ENCODE results near the gene PIAS2.

PIAS2 gene

DNA sequence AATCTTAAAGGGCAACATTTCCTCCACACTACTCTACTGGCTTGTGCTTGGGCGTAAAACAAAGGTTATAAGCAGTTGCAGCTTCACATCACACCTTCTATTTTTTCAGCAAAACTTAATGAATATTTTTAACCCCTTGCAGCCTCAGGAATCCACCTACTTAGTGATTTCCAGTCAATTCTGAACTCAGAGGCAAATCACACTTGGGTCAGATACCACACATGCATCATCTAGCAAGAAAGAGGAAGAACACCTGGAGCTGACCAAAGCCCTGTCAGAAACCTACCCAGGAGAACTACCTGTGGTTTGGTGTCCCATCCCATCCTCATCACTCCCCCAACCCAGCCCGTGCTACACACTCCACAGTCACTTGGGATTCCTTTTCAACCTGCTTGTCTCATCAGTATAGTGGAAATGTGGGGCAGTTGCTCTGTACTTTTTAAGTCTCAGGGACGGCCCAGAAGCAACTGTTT lies 25.5 kb downstream of the PIAS2 start:
- no peaks in the 10 kb centered on the region for H3K4me1 ChIP-seq (ENCODE audit: control insufficient read depth in 1 of 2, insufficient read depth in 2 of 2, low read length in 2 of 2)
- no peak overlapping the region for H3K27ac ChIP-seq (ENCODE audit: low read depth, low read length)
- no peak for DNase-seq
- no peak overlapping the region for H3K18ac ChIP-seq (ENCODE audit: low read length)
- no peaks in the 10 kb centered on the region for H3K27me3 ChIP-seq (ENCODE audit: insufficient read depth, low read length)
- no peak overlapping the region for H3K14ac ChIP-seq (ENCODE audit: low read length)
- WGBS (ENCODE audit: extremely low coverage, insufficient coverage, insufficient read length) = no CpG with 5 or more reads among the region's 3 CpGs
- no peak overlapping the region for H3K4me2 ChIP-seq (ENCODE audit: low read length)
- no peak overlapping the region for H3K4ac ChIP-seq (ENCODE audit: low read depth, low read length)
- H3K4me3 ChIP-seq (ENCODE audit: low read depth, low read length) = no peak overlapping the region
- no peak overlapping the region for H2BK120ac ChIP-seq (ENCODE audit: insufficient read depth, low read length, poor library complexity)
- H2BK5ac ChIP-seq (ENCODE audit: low read depth, low read length, poor library complexity) = no peak overlapping the region
- no peaks in the 10 kb centered on the region for H3K79me2 ChIP-seq (ENCODE audit: control insufficient read depth, insufficient read depth, low read length, poor library complexity)
- no peak overlapping the region for H2BK12ac ChIP-seq (ENCODE audit: low read length)
- H2AFZ ChIP-seq (ENCODE audit: insufficient read depth, low read length, poor library complexity) = no peak overlapping the region
- no peak overlapping the region for H4K12ac ChIP-seq (ENCODE audit: low read depth, low read length)
- no peak overlapping the region for H2AK5ac ChIP-seq (ENCODE audit: low read length)
- H3K36me3 ChIP-seq (ENCODE audit: control insufficient read depth in 1 of 2, insufficient read depth in 2 of 2, low read length in 2 of 2) = peaks cover 3 to 6% of the 10 kb centered on the region in 2 experiments
- no peak overlapping the region for H3K23ac ChIP-seq (ENCODE audit: low read length)
- H3K9ac ChIP-seq (ENCODE audit: low read length) = no peak overlapping the region
- H4K8ac ChIP-seq (ENCODE audit: low read depth, low read length) = no peak overlapping the region
- no peaks in the 10 kb centered on the region for H3K79me1 ChIP-seq (ENCODE audit: low read length)
- H4K91ac ChIP-seq (ENCODE audit: low read depth, low read length) = no peak overlapping the region
- H3K9me3 ChIP-seq (ENCODE audit: insufficient read depth, low read depth, low read length) = peaks cover 3% of the 10 kb centered on the region

DNA sequence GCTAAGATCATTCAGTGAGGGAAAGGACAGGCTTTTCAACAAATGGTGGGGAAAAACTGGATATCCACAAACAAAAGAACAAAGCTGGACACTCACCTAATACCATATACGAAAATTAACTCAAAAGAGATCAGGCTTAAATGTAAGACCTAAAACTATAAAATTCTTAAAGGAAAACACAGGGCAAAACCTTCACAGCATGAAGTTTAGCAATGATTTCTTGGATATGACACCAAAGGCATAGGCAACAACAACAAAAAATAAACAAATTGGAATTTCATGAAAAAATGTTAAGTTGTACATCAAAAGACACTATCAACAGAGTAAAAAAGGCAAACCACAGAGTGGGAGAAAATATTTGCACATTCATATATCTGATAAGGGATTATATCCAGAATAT lies 28.3 kb downstream of the PIAS2 start:
- H2BK5ac ChIP-seq (ENCODE audit: low read depth, low read length, poor library complexity) = no peak overlapping the region
- no peaks in the 10 kb centered on the region for H3K27me3 ChIP-seq (ENCODE audit: insufficient read depth, low read length)
- no peaks in the 10 kb centered on the region for H3K4me1 ChIP-seq (ENCODE audit: control insufficient read depth in 1 of 2, insufficient read depth in 2 of 2, low read length in 2 of 2)
- H3K4me2 ChIP-seq (ENCODE audit: low read length) = no peak overlapping the region
- H3K79me1 ChIP-seq (ENCODE audit: low read length) = no peaks in the 10 kb centered on the region
- no peak overlapping the region for H4K12ac ChIP-seq (ENCODE audit: low read depth, low read length)
- WGBS (ENCODE audit: extremely low coverage, insufficient coverage, insufficient read length) = no CpG with 5 or more reads among the region's 1 CpG
- no peak overlapping the region for H3K14ac ChIP-seq (ENCODE audit: low read length)
- no peak overlapping the region for H3K4me3 ChIP-seq (ENCODE audit: low read depth, low read length)
- no peak overlapping the region for H3K4ac ChIP-seq (ENCODE audit: low read depth, low read length)
- no peak overlapping the region for H3K23ac ChIP-seq (ENCODE audit: low read length)
- no peak for DNase-seq
- no peak overlapping the region for H2BK12ac ChIP-seq (ENCODE audit: low read length)
- H2AFZ ChIP-seq (ENCODE audit: insufficient read depth, low read length, poor library complexity) = no peak overlapping the region
- H2AK5ac ChIP-seq (ENCODE audit: low read length) = no peak overlapping the region
- H4K91ac ChIP-seq (ENCODE audit: low read depth, low read length) = no peak overlapping the region
- no peak overlapping the region for H3K9ac ChIP-seq (ENCODE audit: low read length)
- no peak overlapping the region for H2BK120ac ChIP-seq (ENCODE audit: insufficient read depth, low read length, poor library complexity)
- H3K9me3 ChIP-seq (ENCODE audit: insufficient read depth, low read depth, low read length) = peaks cover 3% of the 10 kb centered on the region
- H3K27ac ChIP-seq (ENCODE audit: low read depth, low read length) = no peak overlapping the region
- H3K36me3 ChIP-seq (ENCODE audit: control insufficient read depth in 1 of 2, insufficient read depth in 2 of 2, low read length in 2 of 2) = peaks cover 3 to 6% of the 10 kb centered on the region in 2 experiments
- no peak overlapping the region for H3K18ac ChIP-seq (ENCODE audit: low read length)
- no peaks in the 10 kb centered on the region for H3K79me2 ChIP-seq (ENCODE audit: control insufficient read depth, insufficient read depth, low read length, poor library complexity)
- H4K8ac ChIP-seq (ENCODE audit: low read depth, low read length) = no peak overlapping the region

DNA sequence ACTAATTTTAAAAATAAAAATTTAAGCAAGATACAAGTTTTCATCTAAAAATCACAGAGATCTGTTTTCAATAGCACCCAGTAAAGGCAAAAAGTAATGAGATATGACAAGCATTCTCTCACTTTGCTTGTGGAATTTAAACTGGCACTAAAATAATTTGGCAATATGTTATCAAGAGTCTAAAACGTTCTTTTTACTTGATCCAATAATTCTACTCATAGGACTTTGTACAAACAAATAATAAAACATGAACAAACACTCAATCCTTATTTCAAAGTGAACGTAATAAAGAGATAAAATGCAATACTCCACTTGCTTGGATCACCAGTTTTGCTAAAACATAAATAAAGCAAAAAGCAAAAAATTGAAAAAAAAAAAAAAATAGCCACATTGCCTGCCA lies 30.4 kb downstream of the PIAS2 start:
- no peak overlapping the region for H3K4ac ChIP-seq (ENCODE audit: low read depth, low read length)
- no peak for DNase-seq
- no CpG with 5 or more reads among the region's 2 CpGs for WGBS (ENCODE audit: extremely low coverage, insufficient coverage, insufficient read length)
- no peak overlapping the region for H4K12ac ChIP-seq (ENCODE audit: low read depth, low read length)
- no peak overlapping the region for H2AK5ac ChIP-seq (ENCODE audit: low read length)
- no peak overlapping the region for H3K9ac ChIP-seq (ENCODE audit: low read length)
- H3K18ac ChIP-seq (ENCODE audit: low read length) = no peak overlapping the region
- no peaks in the 10 kb centered on the region for H3K4me1 ChIP-seq (ENCODE audit: control insufficient read depth in 1 of 2, insufficient read depth in 2 of 2, low read length in 2 of 2)
- H2BK5ac ChIP-seq (ENCODE audit: low read depth, low read length, poor library complexity) = no peak overlapping the region
- H4K91ac ChIP-seq (ENCODE audit: low read depth, low read length) = no peak overlapping the region
- no peak overlapping the region for H3K14ac ChIP-seq (ENCODE audit: low read length)
- no peak overlapping the region for H2BK120ac ChIP-seq (ENCODE audit: insufficient read depth, low read length, poor library complexity)
- H3K36me3 ChIP-seq (ENCODE audit: control insufficient read depth in 1 of 2, insufficient read depth in 2 of 2, low read length in 2 of 2) = peaks cover 3 to 6% of the 10 kb centered on the region in 2 experiments
- no peak overlapping the region for H3K23ac ChIP-seq (ENCODE audit: low read length)
- H3K4me2 ChIP-seq (ENCODE audit: low read length) = no peak overlapping the region
- no peaks in the 10 kb centered on the region for H3K79me2 ChIP-seq (ENCODE audit: control insufficient read depth, insufficient read depth, low read length, poor library complexity)
- H3K9me3 ChIP-seq (ENCODE audit: insufficient read depth, low read depth, low read length) = peaks cover 3% of the 10 kb centered on the region
- no peak overlapping the region for H3K4me3 ChIP-seq (ENCODE audit: low read depth, low read length)
- no peak overlapping the region for H3K27ac ChIP-seq (ENCODE audit: low read depth, low read length)
- H2AFZ ChIP-seq (ENCODE audit: insufficient read depth, low read length, poor library complexity) = no peak overlapping the region
- H3K79me1 ChIP-seq (ENCODE audit: low read length) = no peaks in the 10 kb centered on the region
- no peaks in the 10 kb centered on the region for H3K27me3 ChIP-seq (ENCODE audit: insufficient read depth, low read length)
- no peak overlapping the region for H2BK12ac ChIP-seq (ENCODE audit: low read length)
- no peak overlapping the region for H4K8ac ChIP-seq (ENCODE audit: low read depth, low read length)

DNA sequence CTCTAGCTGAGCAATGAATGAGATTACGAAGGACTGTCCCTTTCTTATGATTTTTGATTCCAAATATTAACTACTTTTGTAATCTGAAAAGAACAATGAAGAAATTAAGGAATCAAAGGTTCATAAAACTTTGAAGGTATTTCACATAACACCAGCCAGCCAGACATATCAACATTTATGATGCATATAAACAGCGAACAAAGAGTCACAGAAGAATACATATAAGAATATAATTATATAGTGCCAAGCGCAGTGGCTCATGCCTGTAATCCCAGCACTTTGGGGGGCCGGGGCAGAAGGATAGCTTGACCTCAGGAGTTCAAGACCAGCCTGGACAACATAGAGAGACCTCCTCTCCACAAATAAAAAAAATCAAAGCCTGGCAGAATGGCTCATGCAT lies 34.1 kb downstream of the PIAS2 start:
- H3K4me1 ChIP-seq (ENCODE audit: control insufficient read depth in 1 of 2, insufficient read depth in 2 of 2, low read length in 2 of 2) = no peaks in the 10 kb centered on the region
- H3K4ac ChIP-seq (ENCODE audit: low read depth, low read length) = no peak overlapping the region
- H3K27me3 ChIP-seq (ENCODE audit: insufficient read depth, low read length) = no peaks in the 10 kb centered on the region
- no peak overlapping the region for H4K8ac ChIP-seq (ENCODE audit: low read depth, low read length)
- no peak overlapping the region for H2BK12ac ChIP-seq (ENCODE audit: low read length)
- no CpG with 5 or more reads among the region's 4 CpGs for WGBS (ENCODE audit: extremely low coverage, insufficient coverage, insufficient read length)
- H2AFZ ChIP-seq (ENCODE audit: insufficient read depth, low read length, poor library complexity) = no peak overlapping the region
- no peak for DNase-seq
- H3K9me3 ChIP-seq (ENCODE audit: insufficient read depth, low read depth, low read length) = no peaks in the 10 kb centered on the region
- H3K79me2 ChIP-seq (ENCODE audit: control insufficient read depth, insufficient read depth, low read length, poor library complexity) = no peaks in the 10 kb centered on the region
- no peak overlapping the region for H3K9ac ChIP-seq (ENCODE audit: low read length)
- no peak overlapping the region for H3K23ac ChIP-seq (ENCODE audit: low read length)
- no peak overlapping the region for H2BK120ac ChIP-seq (ENCODE audit: insufficient read depth, low read length, poor library complexity)
- no peak overlapping the region for H3K18ac ChIP-seq (ENCODE audit: low read length)
- H3K79me1 ChIP-seq (ENCODE audit: low read length) = no peaks in the 10 kb centered on the region
- H3K14ac ChIP-seq (ENCODE audit: low read length) = no peak overlapping the region
- H3K4me2 ChIP-seq (ENCODE audit: low read length) = no peak overlapping the region
- H3K27ac ChIP-seq (ENCODE audit: low read depth, low read length) = no peak overlapping the region
- no peak overlapping the region for H2BK5ac ChIP-seq (ENCODE audit: low read depth, low read length, poor library complexity)
- no peak overlapping the region for H4K91ac ChIP-seq (ENCODE audit: low read depth, low read length)
- H3K4me3 ChIP-seq (ENCODE audit: low read depth, low read length) = no peak overlapping the region
- no peak overlapping the region for H4K12ac ChIP-seq (ENCODE audit: low read depth, low read length)
- no peak overlapping the region for H2AK5ac ChIP-seq (ENCODE audit: low read length)
- peaks cover 0 to 3% of the 10 kb centered on the region in 2 experiments for H3K36me3 ChIP-seq (ENCODE audit: control insufficient read depth in 1 of 2, insufficient read depth in 2 of 2, low read length in 2 of 2)
